HG03060 (cell line): ENCODE data around the gene ERCC1.

Experiments
- ATAC-seq: cut with Tn5 transposase; IDR thresholded peaks from one replicate; pipeline ENCODE4 v1.9.1; 2021; ENCODE audit warnings: low read depth, moderate number of reproducible peaks; ENCODE audit not compliant: unreplicated experiment

Gene ERCC1

DNA sequence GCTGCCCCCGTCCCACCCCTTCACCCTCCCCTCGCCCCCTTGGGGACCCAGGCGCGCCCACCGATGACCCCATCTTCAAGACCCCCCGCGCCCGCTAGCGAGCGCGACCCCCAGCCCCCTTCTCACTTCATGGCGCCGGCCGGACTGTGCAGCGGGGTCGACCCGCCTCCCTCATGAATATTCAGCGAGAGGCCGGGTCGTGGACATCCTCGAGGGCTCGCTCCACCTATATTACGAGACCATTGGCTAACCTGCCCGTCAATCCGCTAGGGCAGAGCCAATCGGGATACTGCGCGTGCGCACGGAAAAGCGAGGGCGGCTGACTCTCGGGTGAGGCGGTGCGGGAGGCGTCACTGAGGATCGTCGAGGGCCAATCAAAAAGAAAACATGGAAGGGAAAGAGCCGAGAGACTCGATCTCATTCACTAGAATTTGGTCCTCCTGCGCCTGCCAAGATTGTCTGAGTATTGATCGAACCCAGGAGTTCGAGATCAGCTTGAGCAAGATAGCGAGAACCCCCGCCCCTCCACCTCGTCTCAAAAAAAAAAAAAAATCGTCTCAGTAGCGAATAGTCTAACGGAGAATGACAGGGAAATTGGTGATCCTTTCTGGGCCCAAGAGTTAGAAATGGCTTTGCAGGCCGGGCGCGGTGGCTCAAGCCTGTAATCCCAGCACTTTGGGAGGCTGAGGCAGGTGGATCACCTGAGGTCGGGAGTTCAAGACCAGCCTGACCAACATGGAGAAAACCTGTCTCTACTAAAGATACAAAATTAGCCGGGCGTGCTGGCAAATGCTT, 53.1 kb downstream of the ERCC1 start, which contains the start of gene ERCC2:
Gene ERCC2, minus strand, starts transcription at position 164 of the 795 bp plus-strand sequence. Its CDS starts 33 bp downstream, at position 131.
- peak; percentile 72 for ATAC-seq

DNA sequence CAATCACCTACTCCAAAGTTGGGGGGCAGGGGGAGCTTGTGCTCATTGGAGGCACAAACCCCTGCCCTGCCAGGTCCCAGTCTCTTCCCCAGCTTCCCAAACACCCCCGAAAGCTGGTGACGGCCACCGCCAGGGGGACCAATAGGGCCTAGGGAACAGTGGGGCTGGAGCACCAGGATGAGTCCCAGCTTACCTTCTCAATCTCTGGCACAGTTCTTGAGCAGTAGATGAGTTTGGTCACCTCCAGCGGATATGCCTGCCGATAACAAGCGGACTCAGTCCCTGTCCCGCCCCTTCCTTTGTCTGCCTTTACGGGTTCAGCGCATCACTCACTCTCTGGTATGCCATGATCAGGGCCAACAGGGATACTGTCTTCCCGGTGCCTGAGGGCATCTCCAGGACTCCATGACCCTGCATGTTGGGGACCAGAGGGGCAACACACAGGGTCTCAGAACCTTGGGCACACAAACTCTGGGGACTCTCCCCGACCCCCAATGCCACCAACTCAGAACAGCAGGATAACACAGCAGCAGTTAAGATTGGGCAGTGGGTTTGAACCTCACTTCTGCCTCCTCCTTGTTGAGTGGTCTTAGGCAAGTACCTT, 54.9 kb downstream of the ERCC1 start:
- ATAC-seq, result no peak

- no peak for ATAC-seq
Measured at GRCh38 chr19:45368127-45368526, 55.6 kb downstream of the ERCC1 start.

GRCh38 chr19:45364696-45365095, 59.0 kb downstream of the ERCC1 start:
- ATAC-seq, result no peak

- no peak for ATAC-seq
Measured at GRCh38 chr19:45363861-45364459, 59.8 kb downstream of the ERCC1 start.

- no peak for ATAC-seq
Measured at GRCh38 chr19:45362291-45362690, 61.4 kb downstream of the ERCC1 start.

DNA sequence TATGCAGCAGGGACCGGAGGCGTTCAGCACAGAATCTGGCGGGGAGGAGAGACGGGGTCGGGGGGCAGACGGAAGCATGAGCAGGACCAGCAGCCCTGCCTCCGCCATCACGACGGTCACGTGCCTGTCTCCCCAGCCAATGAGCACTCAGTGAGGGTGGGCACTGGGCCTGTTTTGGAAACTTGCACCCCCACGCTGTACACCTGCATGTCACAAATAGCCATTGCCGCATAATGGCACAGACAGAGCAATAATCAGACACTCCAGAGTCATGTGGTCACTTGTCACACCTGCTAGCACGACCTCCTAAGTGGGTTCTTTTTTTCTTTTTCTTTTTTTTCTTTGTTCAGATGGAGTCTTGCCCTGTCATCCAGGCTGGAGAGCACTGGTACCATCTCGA, 62.1 kb downstream of the ERCC1 start:
- no peak for ATAC-seq

DNA sequence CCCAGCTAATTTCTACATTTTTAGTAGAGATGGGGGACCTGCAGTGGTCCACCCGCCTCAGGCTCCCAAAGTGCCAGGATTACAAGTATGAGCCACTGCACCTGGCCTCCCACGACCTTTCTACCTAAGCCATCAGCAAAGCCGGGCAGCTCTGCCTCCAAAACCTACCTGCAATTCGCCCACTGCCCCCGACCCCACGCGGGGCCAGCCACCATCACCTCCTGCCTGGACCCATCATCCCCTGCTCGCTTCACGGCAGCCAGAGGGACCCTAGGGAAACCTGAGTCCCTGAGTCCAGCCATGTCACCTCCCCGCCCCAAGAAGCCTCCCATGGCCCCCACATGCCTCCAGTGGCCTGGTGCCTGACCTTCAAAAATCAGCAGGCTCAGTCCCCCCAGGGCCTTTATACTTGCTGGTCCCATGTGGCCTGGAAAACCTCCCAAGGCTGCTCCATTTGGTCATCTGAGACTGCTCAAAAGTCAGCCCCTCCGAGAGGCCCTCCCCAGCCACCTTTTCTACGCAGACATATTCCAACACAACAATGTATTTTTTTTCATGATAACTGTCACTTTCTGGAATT, 65.4 kb downstream of the ERCC1 start:
- ATAC-seq, result no peak

DNA sequence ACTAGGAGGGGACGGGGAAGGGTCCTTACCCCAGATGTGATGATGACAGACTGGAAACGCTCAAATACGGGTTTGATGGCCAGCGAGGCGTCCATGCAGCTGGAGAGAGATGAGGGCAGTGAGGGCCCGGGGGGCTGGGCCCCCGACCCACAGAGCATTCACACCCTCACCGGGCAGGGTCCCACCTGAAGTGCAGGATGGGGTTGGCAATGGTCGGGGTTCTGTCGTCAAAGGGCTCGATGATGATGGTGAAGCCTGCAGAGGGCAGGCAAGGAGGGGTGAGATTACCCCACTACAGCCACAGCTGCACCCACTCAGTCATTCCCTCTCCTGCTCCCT, 66.3 kb downstream of the ERCC1 start:
- ATAC-seq, result no peak
